Immature natural killer cell (primary cell): ENCODE measurements around the gene ATXN7L1. TPM values are rescaled to one million over a fixed set of nuclear protein-coding genes. Genes with fewer than 3 reads are reported as not detected.
A peak's percentile ranks its signal among the peaks of the same experiment; 100 is the strongest.

Experiments
- DNase-seq, 3 donors: peaks; one replicate each; pipeline ENCODE4 v3.0.0; 2022; ENCODE audit warnings: mixed read lengths in 1 of 3
- H3K27ac Mint-ChIP-seq, 6 donors: one replicate each; pipeline ENCODE4 v1.8.0; 2020; ENCODE audit warnings: mixed read lengths in 6 of 6, mild to moderate bottlenecking in 5 of 6, inconsistent platforms in 4 of 6, moderate library complexity in 3 of 6
- H3K27me3 Mint-ChIP-seq, 3 donors: one replicate each; pipeline ENCODE4 v1.8.0; 2020 to 2021; ENCODE audit warnings: low read depth in 3 of 3, mild to moderate bottlenecking in 3 of 3, mixed read lengths in 3 of 3, moderate library complexity in 3 of 3, inconsistent platforms in 1 of 3
- H3K36me3 Mint-ChIP-seq, 3 donors: one replicate each; pipeline ENCODE4 v1.8.0; 2020; ENCODE audit warnings: mixed read lengths in 3 of 3, inconsistent platforms in 2 of 3, mild to moderate bottlenecking in 2 of 3
- H3K4me1 Mint-ChIP-seq, 2 donors: one replicate each; pipeline ENCODE4 v1.8.0; 2020; ENCODE audit warnings: inconsistent platforms in 2 of 2, mild to moderate bottlenecking in 2 of 2, mixed read lengths in 2 of 2, moderate library complexity in 1 of 2
- H3K4me3 Mint-ChIP-seq, 5 donors: one replicate each; pipeline ENCODE4 v1.8.0; 2020; ENCODE audit warnings: mild to moderate bottlenecking in 5 of 5, mixed read lengths in 5 of 5, inconsistent platforms in 3 of 5, moderate library complexity in 3 of 5
- H3K9me3 Mint-ChIP-seq, 6 donors: one replicate each; pipeline ENCODE4 v1.8.0; 2020; ENCODE audit warnings: mild to moderate bottlenecking in 6 of 6, mixed read lengths in 6 of 6, inconsistent platforms in 4 of 6, moderate library complexity in 3 of 6
- polyA plus RNA-seq, 3 donors: library from polyadenylated mRNA; unstranded; fragments of 300-500 nt; fragmentation: Illumina TruSeq; gene quantifications; one replicate each; pipeline ENCODE4 v1.2.3, GENCODE V29; 2021

ATXN7L1 gene
- polyA plus RNA-seq, 3 donors from 2014 or later: 3.8 to 21.1 (median 11.9) TPM

GRCh38 chr7:105578496-105578895 is 297.9 kb downstream of the ATXN7L1 start:
- peaks cover 0 to 4% (median 0%) of the 10 kb centered on the region in 3 donors for H3K36me3 Mint-ChIP-seq
- no peak overlapping the region for H3K27ac Mint-ChIP-seq
- peaks cover 0 to 3% (median 0%) of the 10 kb centered on the region in 6 donors for H3K9me3 Mint-ChIP-seq
- no peak for DNase-seq
- peaks cover 5 to 21% of the 10 kb centered on the region in 2 donors for H3K4me1 Mint-ChIP-seq
- H3K4me3 Mint-ChIP-seq: no peak overlapping the region
- peaks cover 4 to 8% (median 7%) of the 10 kb centered on the region in 3 donors for H3K27me3 Mint-ChIP-seq

- Mint-ChIP-seq H3K4me1 (peaks cover 5 to 15% of the 10 kb centered on the region in 2 donors), H3K27me3 (peaks cover 2 to 8% (median 7%) of the 10 kb centered on the region in 3 donors), H3K9me3 (no peaks in the 10 kb centered on the region), H3K4me3 (no peak overlapping the region), H3K27ac (no peak overlapping the region), H3K36me3 (peaks cover 0 to under 1% (median 0%) of the 10 kb centered on the region in 3 donors)
- no peak for DNase-seq
Observed at GRCh38 chr7:105577251-105577650, 299.1 kb downstream of the ATXN7L1 start.

- peak overlapping the region in 1 of 6 donors; percentile 10 for H3K27ac Mint-ChIP-seq
- H3K36me3 Mint-ChIP-seq: peaks cover 3 to 13% (median 5%) of the 10 kb centered on the region in 3 donors
- H3K4me1 Mint-ChIP-seq: no peaks in the 10 kb centered on the region
- H3K27me3 Mint-ChIP-seq: no peaks in the 10 kb centered on the region
- H3K9me3 Mint-ChIP-seq: no peaks in the 10 kb centered on the region
- no peak overlapping the region for H3K4me3 Mint-ChIP-seq
- DNase-seq: no peak
Observed at GRCh38 chr7:105571891-105572290, 304.5 kb downstream of the ATXN7L1 start.

DNA sequence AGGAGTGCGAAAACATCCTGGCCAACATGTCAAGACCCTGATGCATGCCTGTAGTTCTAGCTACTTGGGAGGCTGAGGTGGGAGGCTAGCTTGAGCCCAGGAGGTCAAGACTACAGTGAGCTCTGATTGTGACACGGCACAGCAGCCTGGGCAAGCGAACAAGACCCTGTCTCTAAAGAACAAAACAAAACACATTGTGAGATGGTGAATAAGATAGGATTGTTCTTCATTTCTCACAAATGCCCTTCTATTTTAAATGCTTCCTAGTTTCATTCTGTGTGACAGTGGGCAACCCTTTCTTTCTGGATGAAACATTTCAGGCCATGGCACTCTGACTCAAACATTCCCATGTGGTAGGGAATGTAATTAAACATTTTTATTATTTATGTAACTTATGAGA is 308.6 kb downstream of the ATXN7L1 start:
- Mint-ChIP-seq H3K27ac (no peak overlapping the region), H3K4me3 (no peak overlapping the region), H3K27me3 (no peaks in the 10 kb centered on the region), H3K36me3 (peaks cover 12 to 33% (median 17%) of the 10 kb centered on the region in 3 donors), H3K4me1 (no peaks in the 10 kb centered on the region), H3K9me3 (no peaks in the 10 kb centered on the region)
- no peak for DNase-seq

GRCh38 chr7:105567024-105567423 is 309.4 kb downstream of the ATXN7L1 start:
- DNase-seq: no peak
- H3K36me3 Mint-ChIP-seq: peaks cover 12 to 38% (median 17%) of the 10 kb centered on the region in 3 donors
- H3K27me3 Mint-ChIP-seq: no peaks in the 10 kb centered on the region
- no peaks in the 10 kb centered on the region for H3K9me3 Mint-ChIP-seq
- H3K4me3 Mint-ChIP-seq: no peak overlapping the region
- no peak overlapping the region for H3K27ac Mint-ChIP-seq
- no peaks in the 10 kb centered on the region for H3K4me1 Mint-ChIP-seq

- H3K36me3 Mint-ChIP-seq: peaks cover 13 to 42% (median 17%) of the 10 kb centered on the region in 3 donors
- no peak for DNase-seq
- H3K27me3 Mint-ChIP-seq: peaks cover 0 to 2% (median 0%) of the 10 kb centered on the region in 3 donors
- no peak overlapping the region for H3K27ac Mint-ChIP-seq
- no peak overlapping the region for H3K4me3 Mint-ChIP-seq
- H3K4me1 Mint-ChIP-seq: no peaks in the 10 kb centered on the region
- H3K9me3 Mint-ChIP-seq: no peaks in the 10 kb centered on the region
Observed at GRCh38 chr7:105565190-105565589, 311.2 kb downstream of the ATXN7L1 start.

DNA sequence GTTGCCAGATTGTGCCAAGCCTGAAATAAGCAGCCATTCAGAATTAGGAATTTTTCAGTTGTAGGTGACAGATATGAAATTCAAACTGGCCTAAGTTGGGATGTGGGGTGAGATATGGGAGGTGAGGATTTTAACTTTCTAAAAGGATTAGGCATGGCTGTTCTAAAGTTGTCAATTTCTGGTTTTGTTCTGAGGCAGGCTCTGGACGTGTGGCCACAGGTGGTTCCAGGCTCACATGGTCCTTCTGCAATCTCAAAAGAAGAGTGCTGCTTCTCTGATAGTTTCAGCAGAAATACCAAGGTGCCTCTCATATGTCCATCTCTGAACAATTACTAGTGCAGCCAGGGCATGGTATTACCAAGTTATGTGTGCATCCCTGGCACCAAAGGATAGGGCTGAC is 316.5 kb downstream of the ATXN7L1 start:
- Mint-ChIP-seq H3K36me3 (peaks cover 10 to 35% (median 10%) of the 10 kb centered on the region in 3 donors), H3K27me3 (peaks cover 0 to 2% (median 0%) of the 10 kb centered on the region in 3 donors), H3K4me1 (no peaks in the 10 kb centered on the region), H3K4me3 (no peak overlapping the region), H3K9me3 (no peaks in the 10 kb centered on the region), H3K27ac (no peak overlapping the region)
- no peak for DNase-seq

Other genes starting within 250 kb of the ATXN7L1 start
- gene CDHR3, start 86.7 kb upstream of the ATXN7L1 start, polyA plus RNA-seq: 1 to 10 TPM; 1.2 to 3.4 (median 2.1) TPM
- 10 to 100 TPM; 25.3 to 46.5 (median 32.0) TPM for gene SYPL1, start 235.7 kb upstream of the ATXN7L1 start, polyA plus RNA-seq